HepG2 (cell line): ENCODE measurements around the gene TPST2.

Source experiments
- CTCF ChIP-seq: sonication (generic); formaldehyde crosslinking; IDR thresholded peaks from 2 replicates; pipeline ENCODE4 v1.5.0; 2020; ENCODE audit warnings: mild to moderate bottlenecking, missing genetic modification reagents, moderate library complexity
- ELK4 ChIP-seq: sonication (generic); formaldehyde crosslinking; IDR thresholded peaks from 2 replicates; pipeline ENCODE4 v1.9.0; 2021; ENCODE audit warnings: missing genetic modification reagents, borderline replicate concordance
- EZH2 ChIP-seq: conservative IDR thresholded peaks from 2 replicates; pipeline ENCODE4 v1.6.1; 2012; ENCODE audit warnings: mild to moderate bottlenecking, low read depth, low read length, moderate library complexity
- HNF1A ChIP-seq, 2 experiments: sonication (generic) in 1 of 2; formaldehyde crosslinking in 1 of 2; IDR thresholded peaks; 2 replicates each; pipeline versions ENCODE4 v1.4.0 to v1.6.1; 2016 to 2020; ENCODE audit warnings: borderline replicate concordance in 1 of 2, low read depth in 1 of 2, mild to moderate bottlenecking in 1 of 2, missing genetic modification reagents in 1 of 2
- HNF4G ChIP-seq, 2 experiments: sonication (generic) in 1 of 2; formaldehyde crosslinking in 1 of 2; IDR thresholded peaks; 2 replicates each; pipeline versions ENCODE4 v1.4.0 to v1.6.1; 2011 to 2020; ENCODE audit warnings: borderline replicate concordance in 2 of 2, low read depth in 2 of 2, mild to moderate bottlenecking in 2 of 2, low read length in 1 of 2, missing genetic modification reagents in 1 of 2, moderate library complexity in 1 of 2
- KDM5A ChIP-seq: fragments of 200-600 bp; sonication (generic); IDR thresholded peaks from 2 replicates; pipeline ENCODE4 v1.7.0; 2018; ENCODE audit warnings: antibody characterized with exemption, mild to moderate bottlenecking, low read length, borderline replicate concordance
- MEIS2 ChIP-seq: sonication (generic); formaldehyde crosslinking; IDR thresholded peaks from 2 replicates; pipeline ENCODE4 v1.9.0; 2021; ENCODE audit warnings: mild to moderate bottlenecking, missing genetic modification reagents
- MIER2 ChIP-seq: IDR thresholded peaks from 2 replicates; pipeline ENCODE4 v1.6.1; 2016; ENCODE audit warnings: missing biosample characterization, missing genetic modification reagents
- RFX3 ChIP-seq: IDR thresholded peaks from 2 replicates; pipeline ENCODE4 v1.6.1; 2016; ENCODE audit warnings: missing biosample characterization, missing genetic modification reagents
- RNF219 ChIP-seq: sonication (generic); formaldehyde crosslinking; IDR thresholded peaks from 2 replicates; pipeline ENCODE4 v1.5.0; 2020; ENCODE audit warnings: mild to moderate bottlenecking, missing genetic modification reagents
- ZNF101 ChIP-seq: sonication (generic); formaldehyde crosslinking; IDR thresholded peaks from 2 replicates; pipeline ENCODE4 v1.4.0; 2020; ENCODE audit warnings: mild to moderate bottlenecking, low read depth, missing genetic modification reagents, borderline replicate concordance
- ZNF512B ChIP-seq: sonication (generic); formaldehyde crosslinking; IDR thresholded peaks from 2 replicates; pipeline ENCODE4 v1.5.1; 2020; ENCODE audit warnings: missing genetic modification reagents, mild to moderate bottlenecking, borderline replicate concordance

- no peak for TF ChIP-seq RFX3
- TF ChIP-seq EZH2, result no peak
- no peak for TF ChIP-seq MEIS2 (CRISPR knock-in tag)
- TF ChIP-seq CTCF (CRISPR knock-in tag), result no peak
- TF ChIP-seq RNF219 (CRISPR knock-in tag), result no peak
- no peak for TF ChIP-seq ZNF101 (CRISPR knock-in tag)
- no peak for TF ChIP-seq ZNF512B (CRISPR knock-in tag)
- TF ChIP-seq MIER2 (CRISPR knock-in tag), result no peak
- no peak for TF ChIP-seq HNF1A (IDR thresholded peaks at IDR 0.05; ENCODE audit: low read depth)
- TF ChIP-seq HNF1A (CRISPR knock-in tag; IDR thresholded peaks at IDR 0.05; ENCODE audit: borderline replicate concordance), result no peak
- no peak for TF ChIP-seq HNF4G (IDR thresholded peaks at IDR 0.05; ENCODE audit: borderline replicate concordance, low read depth, low read length)
- no peak for TF ChIP-seq HNF4G (CRISPR knock-in tag; IDR thresholded peaks at IDR 0.05; ENCODE audit: borderline replicate concordance, low read depth)
- TF ChIP-seq KDM5A, result no peak
- TF ChIP-seq ELK4, result no peak
Measured at GRCh38 chr22:26615149-26615548, 25.2 kb upstream of the TPST2 start.
